Ecto neural progenitor cell (in vitro differentiated cells): ENCODE measurements around the gene TTYH2.

Experiments used
- DNase-seq: peaks from one replicate; pipeline ENCODE4 v3.0.0-alpha.2; 2018; ENCODE audit warnings: low spot score

Gene TTYH2

GRCh38 chr17:74295625-74296547 lies 82.5 kb downstream of the TTYH2 start:
- no peak for DNase-seq

GRCh38 chr17:74296548-74296936 lies 83.2 kb downstream of the TTYH2 start:
- peak; percentile 74 for DNase-seq

- no peak for DNase-seq
These were observed 84.6 kb downstream of the TTYH2 start for GRCh38 chr17:74297941-74298340.

- DNase-seq, result no peak
These were observed 85.4 kb downstream of the TTYH2 start for GRCh38 chr17:74298778-74299177.

GRCh38 chr17:74299226-74300009 lies 86.0 kb downstream of the TTYH2 start:
- DNase-seq, result no peak

- DNase-seq, result no peak
These were observed 89.9 kb downstream of the TTYH2 start for GRCh38 chr17:74303305-74303704.

- no peak for DNase-seq
These were observed 90.8 kb downstream of the TTYH2 start for GRCh38 chr17:74304184-74304583.

- DNase-seq, result no peak
These were observed 92.7 kb downstream of the TTYH2 start for GRCh38 chr17:74305865-74306654.

GRCh38 chr17:74307984-74308773 lies 94.8 kb downstream of the TTYH2 start:
- no peak for DNase-seq

- no peak for DNase-seq
These were observed 96.5 kb downstream of the TTYH2 start for GRCh38 chr17:74309902-74310301.
